HG03108 (cell line): Measurements from ENCODE around the gene SP2.
A peak's percentile ranks its signal among the peaks of the same experiment; 100 is the strongest.

ENCODE experiments used
- ATAC-seq: cut with Tn5 transposase; IDR thresholded peaks from one replicate; pipeline ENCODE4 v1.9.1; 2021; ENCODE audit warnings: moderate library complexity; ENCODE audit not compliant: unreplicated experiment

The SP2 gene

DNA sequence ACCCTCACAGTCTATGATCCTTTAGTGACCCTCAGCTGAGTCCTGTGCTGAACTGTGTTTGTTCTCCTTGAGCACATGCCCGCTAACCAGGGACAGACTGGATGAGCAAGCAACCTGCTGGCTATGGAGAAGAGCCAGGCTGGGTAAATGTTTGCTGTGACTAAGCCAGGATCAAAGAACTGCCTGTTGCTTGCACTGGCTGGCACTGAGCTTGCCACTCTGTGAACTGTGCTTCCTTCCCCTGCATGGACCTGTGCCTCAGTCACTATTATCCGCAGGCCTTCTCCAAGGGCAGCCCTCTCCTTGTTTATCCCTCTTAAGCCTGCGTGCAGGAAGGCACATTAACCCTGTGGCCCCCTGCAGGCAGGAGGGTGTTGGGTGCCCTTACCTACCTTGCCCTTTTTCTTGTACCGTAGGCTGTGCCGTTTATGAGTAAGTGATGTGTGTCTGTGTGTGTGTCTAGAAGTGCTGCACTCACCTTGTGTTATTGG lies 52.7 kb downstream of the SP2 start:
- ATAC-seq = no peak

- ATAC-seq = peak; percentile 49
These were observed 53.2 kb downstream of the SP2 start for GRCh38 chr17:47949197-47949759.

DNA sequence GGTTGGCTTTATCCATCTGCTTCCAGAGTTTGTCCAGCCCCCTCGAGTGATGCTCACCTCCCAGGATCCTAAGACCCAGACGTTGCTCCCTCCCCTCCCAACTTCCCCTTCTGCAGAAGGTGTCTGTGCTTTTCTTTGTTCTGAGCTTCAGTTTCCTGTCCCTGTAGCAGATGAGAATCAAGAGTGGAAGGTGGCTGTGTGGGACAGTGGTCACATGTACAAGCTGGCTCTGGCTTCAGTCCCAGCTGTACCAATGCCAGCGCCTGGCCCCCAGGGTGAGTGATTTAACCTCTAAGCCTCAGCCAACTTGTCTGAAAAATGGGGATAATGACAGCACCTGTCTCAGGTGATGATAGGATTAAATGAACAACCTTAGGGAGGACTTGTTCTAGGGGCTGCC lies 53.9 kb downstream of the SP2 start:
- no peak for ATAC-seq

GRCh38 chr17:47950448-47950847 lies 54.4 kb downstream of the SP2 start:
- ATAC-seq = no peak

- ATAC-seq = no peak
These were observed 56.4 kb downstream of the SP2 start for GRCh38 chr17:47952171-47953021.

DNA sequence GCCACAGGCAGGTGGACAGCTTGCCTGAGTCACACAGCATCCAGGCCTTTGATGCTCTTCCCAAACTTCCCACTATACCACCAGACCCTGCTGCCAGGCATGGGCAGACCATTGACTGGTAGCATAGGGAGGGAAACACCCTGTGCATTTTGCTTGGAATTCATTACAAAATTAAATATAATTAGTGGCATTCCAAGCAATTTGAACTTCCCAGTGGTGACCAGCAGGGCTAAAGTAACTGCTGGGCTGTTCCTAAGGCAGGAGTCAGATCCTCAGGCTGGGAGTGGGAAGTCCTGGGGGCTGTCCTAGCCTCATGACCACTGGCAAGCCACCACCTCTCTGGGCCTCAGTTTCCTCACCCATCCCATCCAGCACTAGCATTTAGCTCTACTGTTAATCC lies 57.9 kb downstream of the SP2 start:
- ATAC-seq = no peak

DNA sequence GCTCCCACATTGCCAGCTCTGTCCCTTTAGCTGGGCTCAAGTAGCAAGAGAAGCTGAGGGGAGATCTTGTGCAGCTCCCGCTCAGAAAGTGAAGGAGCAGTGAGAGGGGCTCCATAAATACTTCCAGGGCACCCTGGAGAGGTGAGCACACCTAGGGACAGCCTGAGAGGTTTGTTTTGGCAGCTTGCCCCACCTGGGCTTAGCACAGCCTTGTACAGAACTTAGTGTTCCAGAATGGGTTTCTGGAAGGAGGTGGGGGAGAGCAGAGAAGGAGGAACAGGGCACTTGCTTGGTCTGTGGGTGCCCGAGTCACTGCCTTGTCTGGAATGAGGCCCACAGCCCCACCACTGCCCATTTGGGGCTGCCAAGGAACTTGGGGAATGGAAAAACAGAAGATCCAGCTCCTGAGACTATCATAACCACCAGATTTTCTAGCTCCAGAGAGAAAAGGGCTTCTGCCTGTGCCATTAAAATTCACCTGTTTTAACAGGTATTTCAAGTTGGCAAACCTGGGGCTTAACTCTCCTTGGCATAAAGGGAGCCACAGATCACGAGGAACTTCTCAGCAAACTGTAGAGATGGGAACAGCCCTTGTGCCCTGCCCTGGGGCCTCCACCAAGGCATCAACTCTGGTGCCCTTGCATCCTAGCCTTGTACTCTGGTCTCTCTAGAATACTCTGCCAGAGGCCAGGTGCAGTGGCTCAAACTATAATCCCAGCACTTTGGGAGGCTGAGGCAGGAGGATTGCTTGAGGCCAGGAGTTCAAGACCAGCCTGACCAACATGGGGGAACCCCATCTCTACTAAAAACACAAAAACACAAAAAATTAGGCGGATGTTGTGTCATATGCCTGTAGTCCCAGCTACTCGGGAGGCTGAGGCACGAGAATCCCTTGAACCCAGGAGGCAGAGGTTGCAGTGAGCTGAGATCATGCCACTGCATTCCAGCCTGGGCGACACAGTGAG lies 59.7 kb downstream of the SP2 start:
- no peak for ATAC-seq

GRCh38 chr17:47956791-47957590 lies 61.0 kb downstream of the SP2 start:
- no peak for ATAC-seq

DNA sequence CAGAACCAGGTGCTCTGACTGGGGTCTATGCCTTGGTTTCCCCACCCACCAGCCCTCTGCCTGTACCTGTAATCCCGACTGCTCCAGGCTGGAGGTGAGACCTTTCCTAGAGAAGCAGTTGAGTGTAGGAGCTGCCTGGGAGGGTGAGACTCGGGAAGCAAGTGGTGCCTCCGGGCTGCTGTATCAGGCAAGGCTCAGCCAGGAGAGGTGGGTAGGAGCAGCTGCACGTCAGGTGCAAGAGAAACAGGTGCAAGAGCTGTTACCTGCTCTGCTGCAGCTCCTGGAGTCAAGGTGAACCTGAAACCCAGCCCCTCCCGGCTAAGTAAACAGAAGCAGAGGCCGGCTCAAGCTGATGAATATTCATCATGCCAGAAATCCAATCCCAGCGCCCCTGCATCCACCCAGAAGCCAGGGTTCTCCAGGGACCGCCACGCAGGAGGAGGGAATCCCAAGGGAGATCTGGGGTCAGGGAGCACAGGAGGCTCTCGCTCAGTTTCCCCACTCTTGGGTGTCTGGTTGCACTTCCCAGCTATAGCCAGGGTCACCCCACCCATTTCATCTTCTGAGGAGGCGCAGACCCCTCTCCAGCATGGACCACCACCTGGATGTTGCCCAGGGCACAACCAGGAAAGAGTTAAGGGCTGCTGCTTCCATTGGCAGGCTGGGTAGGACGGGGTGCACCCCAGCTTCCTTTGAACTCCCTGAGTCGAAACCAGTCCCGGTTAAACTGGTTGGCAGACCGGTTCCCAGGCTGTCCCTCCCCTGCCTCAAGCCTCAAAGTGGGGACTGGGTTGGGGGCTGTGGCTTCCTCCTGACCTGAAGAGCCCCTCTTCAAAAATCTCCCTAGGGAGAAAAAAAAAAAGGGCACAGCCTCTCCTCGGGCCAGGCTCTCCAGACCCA lies 61.8 kb downstream of the SP2 start, which contains the start of gene PRR15L:
TSS of gene PRR15L (minus strand) at position 293 of the 900 bp plus-strand sequence. CDS start 4,649 bp downstream, outside the sequence.
- ATAC-seq = no peak

DNA sequence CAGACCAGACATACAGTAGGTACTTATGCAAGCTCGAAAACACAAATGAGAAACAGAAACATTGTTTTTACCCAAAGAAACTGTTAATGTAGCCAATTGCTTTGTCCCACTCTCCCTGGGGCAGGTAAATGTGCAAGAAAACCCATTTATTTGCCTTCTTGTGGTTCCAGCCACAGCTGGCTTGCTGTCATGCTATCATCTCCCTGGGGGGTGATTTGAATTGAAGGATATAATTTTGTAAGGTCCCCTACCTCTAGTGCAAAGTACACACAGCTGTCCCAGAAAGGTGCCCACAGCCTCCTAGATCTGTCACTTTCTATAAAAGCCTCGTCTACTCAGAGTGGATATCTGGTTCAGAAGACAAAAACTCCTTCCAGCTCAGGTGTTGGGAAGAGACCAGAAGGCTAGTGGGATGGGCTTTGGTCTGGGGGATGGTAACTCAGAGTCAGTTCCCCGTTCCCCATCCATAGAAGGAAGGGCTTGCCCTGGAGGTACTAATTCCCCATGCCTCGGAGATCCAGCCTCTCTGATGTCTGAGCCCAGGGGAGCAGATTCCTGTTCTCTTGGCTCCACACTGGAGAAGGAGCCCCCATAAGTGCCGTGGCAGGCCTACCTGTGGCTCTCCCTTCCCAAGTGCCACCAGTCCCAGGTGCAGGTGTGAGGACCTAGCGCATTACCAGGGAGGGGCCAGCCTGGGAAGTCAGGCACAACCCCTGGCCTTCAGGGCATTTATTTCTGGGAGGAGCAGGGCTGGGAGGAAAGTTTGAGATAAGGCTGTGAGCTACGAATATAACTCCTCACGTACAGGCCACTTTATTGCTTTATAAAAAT lies 64.0 kb downstream of the SP2 start:
- ATAC-seq = no peak

DNA sequence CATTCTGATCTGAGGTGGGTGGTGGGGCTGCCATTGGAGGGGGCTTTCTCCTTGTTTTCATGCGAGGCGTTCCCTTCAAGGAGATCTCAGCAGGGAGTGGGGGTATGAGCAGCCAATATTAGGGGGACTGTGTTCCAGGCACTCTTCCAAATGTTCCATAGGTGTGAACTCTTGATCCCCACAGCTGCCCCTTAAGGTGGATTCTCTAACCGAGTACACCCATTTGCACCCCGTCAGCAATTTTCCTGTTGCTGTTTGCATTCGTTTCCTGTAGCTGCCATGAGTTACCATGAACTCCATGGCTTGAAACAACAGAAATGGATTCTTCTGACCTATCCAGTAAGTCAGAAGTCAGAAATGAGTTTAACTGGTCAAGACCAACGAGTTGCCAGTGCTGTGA lies 65.4 kb downstream of the SP2 start:
- no peak for ATAC-seq

- ATAC-seq = no peak
These were observed 66.9 kb downstream of the SP2 start for GRCh38 chr17:47962901-47963300.

- no peak for ATAC-seq
These were observed 68.8 kb downstream of the SP2 start for GRCh38 chr17:47964856-47965255.

GRCh38 chr17:47966079-47966519 lies 70.1 kb downstream of the SP2 start:
- ATAC-seq = no peak

DNA sequence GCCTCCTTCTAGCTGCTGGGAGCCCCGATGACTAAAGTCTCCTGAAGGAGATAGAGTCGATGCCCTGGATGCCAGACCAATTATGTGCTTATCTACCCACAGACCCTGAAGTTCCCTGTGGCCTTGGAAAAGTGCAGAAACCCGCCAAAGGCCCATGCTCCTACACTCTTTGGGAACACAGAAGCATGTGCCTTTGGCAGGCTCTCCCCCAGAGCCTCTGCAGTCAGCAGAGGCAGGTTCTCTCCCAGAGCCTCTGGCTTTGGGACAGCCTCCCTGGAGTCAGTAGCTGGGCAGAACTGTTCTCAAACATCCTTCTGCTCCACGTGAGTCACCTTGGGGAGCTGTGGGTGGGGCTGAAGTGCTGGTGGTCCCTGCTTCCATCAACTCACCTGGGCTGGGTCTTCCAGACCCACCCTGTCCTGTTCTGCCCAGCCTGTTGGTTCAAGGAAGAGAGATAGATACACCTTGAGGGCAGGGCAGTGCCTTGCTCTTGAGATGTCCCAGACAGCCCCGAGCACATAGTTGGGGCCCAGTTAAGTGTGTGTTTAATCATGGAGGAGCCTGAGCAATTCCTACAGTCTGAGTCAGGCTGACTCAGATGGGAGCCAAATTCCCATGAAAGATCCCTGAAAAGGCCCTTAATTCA lies 71.7 kb downstream of the SP2 start:
- no peak for ATAC-seq

- ATAC-seq = no peak
These were observed 72.8 kb downstream of the SP2 start for GRCh38 chr17:47968836-47969235.

DNA sequence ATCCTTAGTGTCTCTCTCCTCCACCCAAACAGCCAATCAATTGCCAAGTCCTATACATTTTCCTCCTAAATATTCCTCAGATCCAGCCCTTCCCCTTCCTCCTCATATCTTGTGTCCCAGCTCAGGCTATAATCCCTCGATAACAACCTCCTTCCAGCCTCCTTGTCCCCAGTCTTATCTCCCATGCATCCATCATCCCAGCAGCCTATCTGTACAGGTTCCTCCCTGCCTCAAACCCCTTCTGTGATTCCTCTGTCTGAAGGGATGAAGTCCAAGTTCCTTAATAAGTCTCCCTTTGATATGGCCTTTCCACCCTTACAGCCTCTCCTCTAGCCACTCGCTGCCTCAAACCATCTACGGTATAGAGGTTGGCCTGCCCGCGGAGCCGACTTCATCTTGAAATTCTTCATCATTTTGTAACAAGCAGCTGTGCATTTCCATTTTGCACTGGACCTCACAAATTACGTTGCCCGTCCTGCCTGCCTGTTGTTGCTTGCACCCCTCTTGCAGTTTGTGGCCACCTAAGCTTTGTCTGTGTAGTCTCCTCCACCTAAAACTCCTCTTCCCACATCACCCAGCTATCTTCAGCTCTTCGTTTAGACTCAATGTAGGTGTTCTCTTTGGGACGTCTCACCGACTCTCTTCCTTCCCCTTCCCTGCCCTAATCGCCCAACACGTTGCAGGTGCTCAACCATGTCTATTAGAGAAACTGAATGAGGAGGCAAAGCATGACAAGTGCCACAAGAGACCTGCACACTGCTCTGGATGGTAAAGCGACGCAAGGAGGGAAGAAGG lies 74.1 kb downstream of the SP2 start:
- no peak for ATAC-seq
